HG03520 (cell line): Measurements from ENCODE around the gene LRRC28.
"Not testable (repeated sequence)": the region's sequence is repeated elsewhere in the genome, so short reads cannot be mapped to it uniquely, and the experiment has no call there.

Experiments
- ATAC-seq: cut with Tn5 transposase; IDR thresholded peaks from one replicate; pipeline ENCODE4 v1.9.1; 2021; ENCODE audit warnings: mild to moderate bottlenecking, moderate library complexity; ENCODE audit not compliant: unreplicated experiment

LRRC28 gene

DNA sequence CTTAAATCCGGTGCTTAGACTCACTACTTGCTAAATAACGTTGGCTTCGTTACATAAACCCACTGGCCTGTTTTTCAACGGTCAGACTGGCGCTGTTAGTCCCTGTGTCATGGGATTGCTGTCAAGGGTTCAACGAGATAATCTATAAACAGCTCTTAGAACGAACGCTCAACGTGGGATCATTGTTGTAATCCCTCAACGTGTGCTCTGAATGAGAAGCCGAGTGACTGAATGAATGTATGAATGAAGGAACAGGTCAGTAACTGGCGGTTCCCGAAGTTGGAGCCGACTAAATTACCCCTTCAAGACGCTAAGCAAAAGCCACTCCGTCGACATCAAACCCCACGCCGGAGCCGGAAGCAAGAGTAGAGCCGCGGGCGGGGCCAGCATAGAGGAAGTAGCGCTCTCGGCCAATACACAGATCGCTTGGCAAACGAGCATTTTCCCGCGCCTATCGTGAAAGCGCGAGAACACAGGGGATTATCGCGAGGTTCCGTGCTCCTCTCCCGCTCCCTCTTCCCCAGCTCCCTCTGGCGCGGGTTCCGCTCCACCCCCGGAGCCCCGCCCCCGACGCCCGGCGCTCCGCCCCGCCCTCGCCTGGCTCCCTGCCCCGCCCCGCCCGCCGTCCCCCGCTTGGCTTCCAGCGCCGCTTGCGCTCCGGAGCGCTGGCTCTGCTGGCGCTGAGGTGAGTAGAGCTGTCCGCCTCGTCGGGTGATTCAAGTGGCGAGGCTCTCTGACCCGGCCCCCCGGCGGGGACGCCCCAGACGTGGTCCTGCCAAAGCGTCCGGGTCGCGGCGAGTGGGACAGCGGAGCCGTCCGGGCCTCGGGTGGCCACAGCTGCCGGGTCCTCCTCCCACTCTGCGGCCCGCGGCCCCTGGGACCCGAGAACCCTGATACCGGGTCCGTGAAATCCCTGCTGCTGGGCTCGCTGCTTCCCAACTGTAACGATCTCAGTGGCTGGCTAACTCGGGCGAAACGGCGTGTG is at the start of gene LRRC28:
LRRC28 (plus strand) TSS at position 625 of the 985 bp plus-strand sequence. CDS start 4,477 bp downstream, outside the sequence.
- peak; percentile 94 for ATAC-seq

DNA sequence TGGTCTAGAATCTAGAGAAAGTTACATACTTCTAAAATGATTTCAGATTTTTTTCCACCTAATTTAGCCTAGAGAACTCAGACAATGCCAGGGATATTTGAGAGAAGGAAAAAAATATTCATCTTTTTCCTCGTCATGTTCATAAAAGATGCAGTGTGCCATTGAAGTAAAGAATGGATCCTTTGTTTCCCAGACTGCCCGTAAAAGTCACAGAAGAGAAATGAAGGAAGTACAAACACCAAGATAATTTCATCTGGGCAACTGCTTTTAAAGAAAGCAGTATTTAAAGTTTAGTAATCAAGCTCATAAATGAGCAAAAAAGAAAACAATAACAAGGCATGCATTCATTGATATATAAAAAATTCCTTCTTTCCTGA is 49.1 kb upstream of the LRRC28 start:
- ATAC-seq: no peak

- ATAC-seq: no peak
Measured at GRCh38 chr15:99207672-99208071, 43.6 kb upstream of the LRRC28 start.

DNA sequence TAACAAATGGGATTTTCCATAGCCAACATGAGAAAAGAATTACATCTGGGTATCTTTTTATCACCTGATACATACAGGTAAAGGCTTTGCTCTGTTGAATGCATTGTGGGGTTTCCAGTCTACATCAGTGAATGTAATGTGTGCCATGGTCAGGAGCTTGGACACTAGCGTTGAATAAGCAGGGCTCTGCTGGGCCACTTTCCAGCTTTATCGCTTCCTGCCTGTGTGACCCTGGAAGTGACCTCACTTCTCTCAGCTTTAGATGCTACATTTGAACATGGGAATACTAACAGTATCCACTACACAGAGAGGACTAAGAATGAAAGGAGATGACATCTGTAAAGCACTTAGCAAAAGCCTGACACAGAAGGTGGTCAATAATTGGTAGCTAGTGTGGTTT is 42.0 kb upstream of the LRRC28 start:
- no peak for ATAC-seq

DNA sequence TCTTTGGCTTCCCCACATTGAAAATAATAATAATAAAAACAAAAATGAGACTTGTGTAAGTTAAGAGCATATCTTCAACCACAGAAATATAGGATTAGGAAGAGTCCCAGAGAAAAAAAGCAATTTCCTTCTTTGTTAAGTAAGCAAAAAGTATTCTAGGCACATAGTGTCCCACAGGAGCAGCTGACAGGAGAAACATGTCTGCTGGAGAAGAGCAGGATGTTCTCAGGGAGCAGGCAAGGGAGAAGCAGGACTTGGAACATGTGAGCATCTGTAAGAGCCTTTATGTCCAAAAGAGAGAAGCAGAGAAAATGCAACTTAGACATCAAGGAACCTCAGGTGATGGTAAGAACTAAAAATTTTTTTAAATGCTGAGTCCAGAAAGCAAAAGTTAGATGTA is 40.9 kb upstream of the LRRC28 start:
- no peak for ATAC-seq

DNA sequence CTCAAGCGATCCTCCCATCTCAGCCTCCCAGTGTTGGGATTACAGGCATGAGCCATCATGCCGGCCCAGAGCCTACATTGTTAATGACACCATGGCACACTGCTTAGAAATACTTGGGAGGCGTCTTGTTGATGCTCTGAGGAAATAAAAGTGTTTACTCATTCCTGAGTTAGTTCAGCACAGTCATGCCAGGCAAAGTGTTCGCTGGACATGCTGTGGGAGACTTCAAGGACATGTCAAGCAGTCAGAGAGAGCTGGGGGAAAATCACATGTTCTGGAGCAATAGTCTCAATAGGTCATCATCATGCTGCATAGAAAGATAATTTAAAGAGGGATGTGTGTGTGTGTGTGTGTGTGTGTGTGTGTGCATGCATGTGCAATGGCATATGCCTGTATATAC is 39.4 kb upstream of the LRRC28 start:
- no peak for ATAC-seq

DNA sequence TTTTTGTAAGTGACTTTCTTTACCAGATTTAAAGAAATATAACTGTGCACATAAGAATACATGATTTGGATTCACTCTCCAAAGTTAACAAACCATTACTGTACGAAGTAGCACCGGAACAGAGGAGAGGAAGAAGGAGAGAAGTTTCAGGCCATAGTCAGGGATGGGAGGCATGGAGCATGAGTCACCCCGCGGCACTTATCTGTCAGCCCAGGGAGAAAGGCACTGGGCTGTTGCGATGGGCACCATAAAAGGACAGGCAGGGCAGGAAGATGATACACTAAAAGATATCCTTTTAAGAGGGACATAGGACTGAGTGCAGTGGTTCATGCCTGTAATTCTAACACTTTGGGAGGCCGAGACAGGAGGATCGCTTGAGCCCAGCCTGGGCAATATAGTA is 38.9 kb upstream of the LRRC28 start:
- no peak for ATAC-seq

DNA sequence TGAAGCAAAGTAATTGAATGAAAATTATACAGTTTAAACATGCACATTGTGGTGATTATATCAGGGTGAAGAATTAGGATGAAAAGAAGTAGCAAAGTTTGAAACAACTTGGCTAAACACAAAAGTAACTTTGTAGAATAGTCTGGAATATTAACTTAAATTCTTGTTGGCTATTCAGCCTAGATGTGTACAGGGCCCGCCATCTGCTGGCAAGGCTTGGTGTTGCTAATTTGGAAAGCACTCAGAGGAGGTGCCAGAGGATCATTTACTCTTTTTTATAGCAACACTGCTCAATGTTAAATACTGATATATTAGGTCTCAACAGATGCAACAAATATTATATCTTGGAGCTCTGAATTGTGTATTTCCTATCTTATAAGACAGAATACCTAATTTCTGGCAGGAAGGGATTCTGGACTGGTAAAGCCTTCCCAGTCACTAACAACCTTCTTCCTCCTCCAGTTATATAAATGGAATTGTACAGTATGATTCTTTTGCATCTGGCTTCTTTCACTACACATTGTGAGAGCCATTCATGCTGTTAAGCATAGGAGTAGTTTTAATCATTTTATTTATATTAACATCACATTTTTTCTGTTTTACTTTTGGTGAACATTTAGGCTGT is 38.0 kb upstream of the LRRC28 start:
- no peak for ATAC-seq

DNA sequence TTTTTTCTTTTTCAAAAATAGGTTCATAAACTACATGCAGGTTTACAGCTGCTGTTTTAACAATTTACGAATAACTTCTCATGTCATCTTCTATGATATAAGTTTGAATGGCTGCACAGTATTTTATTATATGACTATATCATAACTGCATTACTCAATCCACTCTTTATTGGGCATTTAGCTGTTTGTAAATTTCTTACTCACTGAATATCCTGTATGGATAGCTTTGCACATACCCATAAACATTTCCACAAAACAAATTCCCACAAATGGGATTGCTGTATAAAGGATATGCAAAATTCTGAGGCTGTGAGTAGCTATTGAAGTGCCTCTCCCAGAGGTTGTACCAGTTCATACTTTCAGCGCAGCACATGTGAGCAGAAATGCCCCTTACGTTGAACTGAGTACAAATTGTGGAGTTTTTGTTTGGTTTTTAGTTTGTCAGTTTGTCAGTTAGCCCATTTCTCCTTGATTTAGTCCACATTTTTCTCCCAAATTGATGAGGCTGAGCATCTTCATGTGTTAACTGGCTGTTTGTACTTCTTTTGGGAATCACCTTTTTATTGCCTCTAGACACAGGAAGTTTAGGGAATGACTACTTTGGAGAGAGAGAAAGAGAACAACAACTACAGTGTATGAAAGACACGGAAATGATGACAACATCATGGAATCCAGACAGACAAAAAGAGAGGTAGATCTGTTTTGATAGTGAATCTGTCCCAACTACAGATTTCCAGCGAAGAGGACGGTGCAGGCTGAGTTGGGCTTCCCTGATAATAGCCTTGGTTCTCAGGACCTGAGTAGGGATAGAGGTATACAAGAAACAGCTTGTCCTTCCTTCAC is 26.7 kb upstream of the LRRC28 start:
- ATAC-seq: no peak

DNA sequence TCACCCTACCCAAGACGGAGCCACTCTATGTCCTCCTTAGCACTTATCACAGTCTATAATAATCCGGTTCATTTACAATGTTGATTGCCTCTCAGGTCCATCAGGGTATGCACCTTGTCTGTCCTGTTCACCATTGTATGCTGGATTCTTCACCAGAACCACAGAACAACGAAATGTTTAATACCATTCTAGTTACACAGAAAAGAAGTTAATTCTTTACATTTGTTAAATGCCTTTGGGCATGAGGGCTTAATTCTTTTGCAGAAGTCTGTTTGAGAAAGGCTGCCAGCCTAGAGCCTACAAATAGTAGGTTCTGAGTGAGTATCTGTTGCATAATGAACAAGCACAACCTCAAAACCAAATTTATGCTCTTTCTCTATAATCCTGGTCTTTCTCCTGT is 24.5 kb upstream of the LRRC28 start:
- ATAC-seq: no peak

GRCh38 chr15:99228120-99228770 is 23.0 kb upstream of the LRRC28 start:
- no peak for ATAC-seq

DNA sequence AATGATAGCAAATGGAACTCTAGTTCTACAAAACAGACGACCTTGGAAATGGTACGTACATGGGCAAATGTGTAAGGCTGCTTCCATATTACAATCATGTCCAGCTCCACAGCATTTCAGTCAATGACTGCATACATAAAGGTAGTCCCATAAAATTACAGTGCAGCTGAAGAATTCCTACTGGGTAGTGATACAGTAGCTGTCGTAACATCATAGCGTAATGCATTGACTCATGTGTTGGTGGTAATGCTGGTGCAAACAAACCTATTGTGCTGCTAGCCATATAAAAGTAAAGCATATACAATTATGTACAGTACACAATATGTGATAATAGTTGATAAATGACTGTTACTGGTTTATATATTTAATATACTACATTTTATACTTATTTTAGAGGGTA is 20.4 kb upstream of the LRRC28 start:
- ATAC-seq: no peak

DNA sequence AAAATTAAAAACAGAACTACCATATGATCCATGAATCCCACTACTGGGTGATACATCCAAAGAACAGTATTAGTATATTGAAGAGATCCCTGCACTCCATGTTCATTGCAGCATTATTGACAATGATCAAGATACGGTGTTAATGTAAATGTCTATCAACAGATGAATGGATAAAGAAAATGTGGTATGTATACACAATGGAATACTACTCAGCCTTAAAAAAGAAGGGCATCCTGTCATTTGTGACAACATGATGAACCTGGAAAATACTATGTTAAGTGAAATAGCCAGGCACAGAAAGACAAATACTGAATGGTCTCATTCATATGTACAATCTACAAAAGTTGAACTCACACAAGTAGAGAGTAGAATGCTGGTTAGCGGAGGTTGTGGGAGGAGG is 18.5 kb upstream of the LRRC28 start:
- ATAC-seq: no peak

GRCh38 chr15:99234160-99234559 is 17.1 kb upstream of the LRRC28 start:
- not testable (repeated sequence) for ATAC-seq

- no peak for ATAC-seq
Measured at GRCh38 chr15:99238849-99239248, 12.4 kb upstream of the LRRC28 start.

GRCh38 chr15:99239545-99240198 is 11.6 kb upstream of the LRRC28 start:
- ATAC-seq: peak; percentile 98

DNA sequence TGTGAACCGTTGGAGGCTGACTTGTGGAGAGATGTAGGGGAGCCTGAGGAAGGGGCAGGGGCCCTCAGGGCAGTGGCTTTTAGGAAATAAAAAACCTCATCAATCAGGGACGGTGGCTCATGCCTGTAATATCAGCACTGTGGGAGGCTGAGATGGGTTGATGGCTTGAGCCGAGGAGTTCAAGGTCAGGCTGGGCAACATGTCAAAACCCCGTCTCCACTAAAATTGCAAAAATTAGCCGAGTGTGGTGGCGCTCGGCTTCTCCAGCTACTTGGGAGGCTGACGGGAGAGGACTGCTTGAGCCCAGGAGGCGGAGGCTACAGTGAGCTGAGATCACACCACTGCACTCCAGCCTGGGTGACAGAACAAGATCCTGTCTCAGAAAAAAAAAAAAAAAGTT is 9.5 kb upstream of the LRRC28 start:
- ATAC-seq: no peak

DNA sequence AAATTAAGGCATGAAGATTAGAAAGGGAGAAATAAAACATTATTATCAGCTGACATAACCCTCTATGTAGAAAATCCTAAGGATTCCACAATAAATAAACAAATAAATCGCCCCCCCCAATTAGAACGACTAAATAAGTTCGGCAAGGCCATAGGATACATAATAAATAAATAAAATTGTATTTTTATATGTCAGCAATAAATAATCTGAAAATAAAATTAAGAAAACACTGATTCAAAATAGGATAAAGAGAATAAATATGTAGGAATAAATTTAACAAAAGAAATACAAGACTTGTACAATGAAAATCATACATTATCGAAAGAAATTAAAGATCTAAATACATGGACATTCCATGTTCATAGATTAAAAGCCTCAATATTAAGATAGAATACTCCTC is 7.0 kb upstream of the LRRC28 start:
- no peak for ATAC-seq

DNA sequence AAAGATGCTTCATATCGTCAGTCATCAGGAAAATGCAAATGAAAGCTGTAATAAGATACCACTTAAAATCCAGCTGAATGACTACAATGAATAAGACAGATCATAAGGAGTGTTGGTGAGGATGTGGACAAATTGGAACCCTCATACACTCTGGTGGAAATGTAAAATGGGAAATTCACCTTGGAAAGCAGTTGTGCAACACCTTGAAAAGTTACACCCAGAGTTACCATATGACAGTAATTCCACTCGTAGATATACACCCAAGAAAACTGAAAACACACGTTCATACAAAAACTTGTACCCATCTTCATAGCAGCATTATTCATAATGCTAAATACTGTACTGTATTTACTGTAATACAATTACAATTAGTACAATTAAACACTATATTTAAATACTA is 4.2 kb upstream of the LRRC28 start:
- ATAC-seq: no peak

DNA sequence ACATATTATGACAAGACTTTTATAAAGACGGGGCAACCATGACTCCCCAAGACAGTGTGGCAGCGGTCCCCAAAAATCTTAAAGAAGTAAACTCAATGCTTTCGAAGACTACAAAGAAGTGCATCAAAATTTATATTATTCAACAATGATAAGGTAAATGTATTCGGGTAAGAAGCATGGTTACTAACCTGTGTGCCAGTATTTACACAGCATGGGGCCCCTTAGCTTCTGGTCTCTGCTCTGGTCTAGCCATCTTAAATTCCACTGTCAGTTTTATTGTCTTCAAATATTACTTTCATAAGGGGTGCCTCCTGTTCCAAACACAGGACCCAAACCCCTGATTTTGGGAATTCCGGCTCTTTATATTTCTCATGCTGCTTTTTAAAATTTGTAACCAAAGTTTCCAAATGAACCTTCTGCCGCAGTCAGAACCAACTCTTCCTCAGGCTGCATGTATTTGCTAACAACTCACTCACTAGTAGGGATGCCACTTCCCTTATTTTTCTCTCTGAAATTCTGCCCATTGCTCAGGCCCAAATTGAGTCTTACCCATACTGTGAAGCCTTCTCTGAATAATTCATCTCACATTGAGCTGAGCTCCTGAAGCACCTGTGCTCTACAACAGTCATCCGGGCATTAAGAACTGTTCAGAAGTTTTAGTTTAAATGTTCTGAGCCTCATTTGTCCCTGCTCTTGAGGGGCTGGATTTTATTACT is 3.1 kb upstream of the LRRC28 start:
- no peak for ATAC-seq
